T-helper 2 cell (primary cell): ENCODE data around the gene LYZL2.
"Not testable (repeated sequence)": the region's sequence is repeated elsewhere in the genome, so short reads cannot be mapped to it uniquely, and the experiment has no call there.

Source experiments
- DNase-seq, 5 experiments: peaks; one replicate each; pipeline versions ENCODE4 v3.0.0 to v3.0.0-alpha.2; 2012 to 2022

Gene LYZL2

GRCh38 chr10:30637881-30638467 is 8.4 kb upstream of the LYZL2 start:
- DNase-seq: no peak

- DNase-seq: no peak
Observed at GRCh38 chr10:30631188-30631587, 1.6 kb upstream of the LYZL2 start.

DNA sequence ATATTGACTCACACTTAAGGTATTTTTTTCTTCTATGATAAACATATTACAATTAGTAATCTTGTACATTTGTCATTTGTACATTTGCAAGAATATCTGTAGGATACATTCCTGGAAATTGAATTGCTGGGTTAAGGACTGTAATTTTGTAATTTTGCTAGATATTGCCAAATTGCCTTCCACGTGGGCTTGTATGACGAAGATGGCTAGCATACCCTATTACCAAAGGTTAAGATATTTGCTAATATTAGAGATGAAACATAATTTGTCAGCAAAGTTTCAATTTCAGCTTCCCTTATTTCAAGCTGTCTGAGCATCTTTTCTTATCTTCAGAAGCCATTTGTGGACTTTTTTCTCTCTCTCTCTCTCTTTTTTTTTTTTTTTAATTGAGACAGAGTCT is 1.0 kb upstream of the LYZL2 start:
- DNase-seq: no peak

DNA sequence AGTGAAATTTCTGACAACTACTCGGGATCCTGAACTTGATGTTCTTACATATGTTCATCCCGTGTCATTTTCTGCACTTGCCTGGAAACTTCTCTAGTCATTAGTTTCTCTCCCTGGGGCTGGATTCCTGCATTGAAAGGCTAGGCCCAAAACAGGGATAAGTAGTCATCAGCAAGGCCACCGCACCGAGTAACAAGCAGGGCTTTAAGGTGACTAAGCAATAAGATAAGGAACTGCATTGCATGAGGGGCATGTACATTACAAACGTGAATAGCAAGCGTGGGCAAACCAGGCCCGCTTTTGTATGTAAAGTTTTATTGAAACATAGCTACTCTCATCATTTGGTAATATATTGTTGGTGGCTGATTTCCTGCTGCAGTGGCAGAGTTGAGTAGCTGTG is 977 bp downstream of the LYZL2 start:
- not testable (repeated sequence) for DNase-seq

GRCh38 chr10:30626837-30627236 is 2.7 kb downstream of the LYZL2 start:
- not testable (repeated sequence) for DNase-seq

DNA sequence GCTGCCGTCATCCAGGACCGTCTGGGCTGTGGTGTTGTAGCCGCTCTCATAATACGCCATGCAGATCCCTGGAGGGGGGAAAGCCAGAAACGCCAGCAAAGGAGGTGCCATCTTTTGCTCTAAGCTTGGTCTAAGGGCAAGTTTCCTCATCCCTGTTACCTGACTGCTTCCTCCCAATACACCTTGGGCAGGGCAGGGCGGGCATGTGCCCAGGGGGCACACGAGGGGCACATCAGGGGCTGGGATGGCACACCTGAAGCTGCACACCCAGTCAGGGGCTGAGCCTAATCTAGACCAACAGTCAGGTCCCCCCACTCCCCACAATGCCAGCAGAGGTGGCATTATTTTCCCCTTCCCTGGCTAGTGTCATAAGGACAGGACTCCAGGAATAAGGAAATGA is 3.4 kb downstream of the LYZL2 start:
- not testable (repeated sequence) for DNase-seq

GRCh38 chr10:30625080-30625479 is 4.5 kb downstream of the LYZL2 start:
- no peak for DNase-seq

DNA sequence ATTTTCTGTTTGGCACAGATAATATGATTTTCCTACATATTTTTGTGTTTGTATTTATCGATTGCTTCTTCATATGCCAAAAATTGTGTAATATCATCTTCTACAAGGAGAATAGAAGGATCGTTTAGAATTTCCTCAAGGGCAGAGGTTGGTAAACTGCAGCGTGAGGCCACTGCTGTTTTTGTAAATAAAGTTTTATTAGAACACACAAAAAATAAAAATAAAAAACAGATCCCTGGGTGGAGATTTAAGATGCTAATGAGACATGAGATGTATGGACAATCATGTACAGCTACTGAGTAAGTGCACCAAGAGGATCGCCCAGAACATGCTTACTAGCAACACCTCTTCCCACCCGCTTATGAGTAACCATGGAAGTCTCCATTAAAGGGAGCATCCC is 9.6 kb downstream of the LYZL2 start:
- DNase-seq: no peak

DNA sequence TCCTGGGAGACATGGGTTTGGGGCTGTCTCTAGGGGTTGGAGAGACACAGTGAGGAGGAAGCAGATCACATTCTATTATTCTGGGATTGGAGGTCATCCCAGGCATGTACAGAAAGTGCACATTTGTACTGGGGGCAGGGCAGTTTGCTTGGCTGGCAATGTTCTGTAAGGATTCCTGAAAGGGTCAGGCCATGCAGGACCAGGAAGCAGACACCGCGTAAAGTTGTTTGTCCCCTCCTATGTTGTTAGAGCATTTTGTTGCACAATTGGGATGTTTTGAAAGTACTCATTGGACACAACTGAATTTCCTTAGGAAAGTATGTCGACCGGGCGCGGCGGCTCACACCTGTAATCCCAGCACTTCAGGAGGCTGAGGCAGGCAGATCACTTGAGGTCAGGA is 12.5 kb downstream of the LYZL2 start:
- DNase-seq: no peak

DNA sequence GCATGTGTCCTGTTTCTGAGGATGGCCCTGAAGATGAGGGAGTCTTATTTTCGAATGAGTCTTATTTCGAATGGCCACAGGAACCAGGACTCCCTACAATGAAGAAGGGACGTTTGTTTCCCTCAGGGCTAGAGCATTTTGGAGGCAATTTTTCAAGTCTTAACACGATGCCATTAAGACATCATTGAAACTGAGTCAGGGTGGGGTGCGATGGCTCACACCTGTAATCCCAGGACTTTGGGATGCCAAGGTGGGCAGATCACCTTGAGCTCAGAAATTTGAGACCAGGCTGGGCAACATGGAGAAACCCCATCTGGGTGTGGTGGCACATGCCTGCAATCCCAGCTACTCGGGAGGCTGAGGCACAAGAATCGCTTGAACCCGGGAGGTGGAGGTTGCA is 18.5 kb downstream of the LYZL2 start:
- not testable (repeated sequence) for DNase-seq

DNA sequence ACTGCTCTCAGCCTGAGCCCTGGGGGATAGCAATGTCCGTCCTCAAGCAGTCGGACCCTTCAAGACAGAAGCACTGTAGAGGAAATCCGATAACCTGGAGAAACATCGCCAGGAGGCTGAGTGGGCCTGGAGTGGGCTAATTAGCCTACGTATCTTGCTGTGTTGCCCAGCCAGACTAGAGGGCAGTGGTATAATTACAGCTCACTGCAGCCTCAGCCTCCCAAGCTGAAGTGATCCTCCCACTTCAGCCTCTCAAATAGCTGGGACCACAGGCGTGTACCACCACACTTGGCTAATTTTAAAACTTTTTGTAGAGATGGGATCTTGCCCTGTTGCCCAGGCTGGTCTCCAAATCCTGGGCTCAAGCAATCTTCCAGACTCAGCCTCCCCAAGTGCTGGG is 21.7 kb downstream of the LYZL2 start:
- no peak for DNase-seq

- DNase-seq: no peak
Observed at GRCh38 chr10:30606313-30606712, 23.2 kb downstream of the LYZL2 start.

DNA sequence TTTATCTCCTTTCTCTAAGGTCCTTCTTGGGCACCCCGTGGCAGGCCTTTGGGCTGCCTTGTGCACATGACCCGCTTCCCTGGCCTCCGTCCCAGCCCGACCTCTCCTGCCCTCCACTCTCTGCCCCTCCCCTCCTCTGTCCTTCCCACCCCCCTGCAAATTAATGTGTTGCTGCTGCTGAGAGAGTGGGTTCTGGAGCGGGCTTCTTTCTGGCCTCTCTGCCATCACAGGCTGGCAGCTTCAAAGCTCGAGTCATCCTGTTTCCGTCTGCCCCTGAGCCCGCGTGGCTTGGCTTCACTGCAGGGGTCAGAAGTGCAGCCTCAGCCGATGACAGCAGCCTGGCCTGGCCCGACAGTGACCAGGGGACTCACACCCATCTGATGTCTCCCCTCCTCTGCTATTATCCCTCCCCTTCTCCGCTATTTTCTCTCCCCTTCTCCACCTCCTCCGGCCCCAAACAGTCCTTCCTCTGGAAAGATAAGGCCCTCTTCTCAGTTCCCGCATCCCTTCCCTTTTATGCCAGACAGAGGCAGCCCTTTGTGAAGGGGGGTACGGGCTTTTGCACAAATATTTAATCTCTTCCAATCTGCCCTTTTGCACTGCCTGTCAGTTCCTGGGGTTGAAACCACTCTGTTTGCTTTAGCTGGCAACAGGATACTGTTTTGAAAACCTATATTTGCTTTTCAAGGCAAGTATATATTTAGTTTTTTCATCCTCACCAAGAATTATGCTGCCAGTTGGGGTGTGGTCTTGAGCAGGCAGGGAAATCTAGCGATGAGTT is 24.0 kb downstream of the LYZL2 start:
- peak in 1 of 5 experiments; percentile 15 for DNase-seq

DNA sequence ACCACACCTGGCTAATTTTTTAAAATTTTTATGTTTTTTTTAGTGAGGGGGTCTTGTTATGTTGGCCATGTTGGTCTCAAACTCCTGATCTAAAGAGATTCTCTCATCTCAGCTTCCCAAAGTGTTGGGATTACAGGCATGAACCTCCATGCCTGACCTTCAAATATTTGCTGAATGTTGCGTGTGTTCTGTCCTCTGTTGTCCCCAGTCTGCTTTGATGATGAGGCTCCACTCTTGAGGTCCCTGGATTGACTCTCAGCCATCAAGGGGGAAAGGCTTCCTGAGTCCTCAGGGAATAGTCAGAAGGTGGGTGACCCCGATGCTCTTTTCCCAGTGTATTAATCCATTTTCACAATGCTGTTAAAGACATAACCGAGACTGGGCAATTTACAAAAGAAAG is 26.0 kb downstream of the LYZL2 start:
- DNase-seq: no peak

DNA sequence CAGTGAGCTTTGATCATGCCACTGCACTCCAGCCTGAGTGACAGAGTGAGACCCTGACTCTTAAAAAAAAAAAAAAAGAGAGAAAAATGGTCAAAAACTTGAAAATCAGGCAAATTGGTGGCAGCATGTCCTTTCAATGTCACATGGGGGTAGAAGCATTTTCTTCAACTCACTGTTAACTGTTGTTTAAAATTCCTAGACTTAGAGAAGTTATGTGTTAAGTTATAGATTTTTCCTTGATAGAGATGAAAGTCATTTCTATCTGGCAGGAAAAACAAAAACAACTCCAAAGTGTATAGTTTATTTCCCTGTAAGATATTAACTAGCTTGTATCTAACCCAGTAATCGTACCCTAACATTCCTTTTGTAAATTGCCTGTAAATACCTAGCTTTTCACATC is 26.8 kb downstream of the LYZL2 start:
- DNase-seq: no peak

GRCh38 chr10:30600005-30600404 is 29.5 kb downstream of the LYZL2 start:
- peak in 1 of 5 experiments; percentile 42 for DNase-seq

GRCh38 chr10:30598105-30598776 is 31.3 kb downstream of the LYZL2 start:
- no peak for DNase-seq

DNA sequence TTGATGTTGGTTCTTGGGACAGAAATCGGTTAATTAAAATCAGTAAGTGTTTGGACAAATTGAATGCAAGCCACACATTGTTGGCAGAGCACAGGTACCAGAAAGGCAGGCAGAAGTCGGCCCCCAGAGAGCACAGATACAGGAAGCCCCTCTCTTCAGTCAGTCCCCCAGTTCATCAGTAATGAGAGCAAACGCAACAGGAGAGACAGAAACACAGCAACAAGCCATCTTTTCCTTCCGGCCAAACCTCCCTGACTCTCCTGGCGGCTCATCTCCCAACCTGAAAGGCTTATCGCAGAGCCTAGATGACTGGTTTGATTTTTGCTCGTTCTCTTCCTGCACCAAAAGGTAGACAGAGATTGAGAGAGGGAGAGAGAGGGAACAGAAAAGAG is 32.1 kb downstream of the LYZL2 start:
- not testable (repeated sequence) for DNase-seq

- DNase-seq: not testable (repeated sequence)
Observed at GRCh38 chr10:30596493-30597432, 32.8 kb downstream of the LYZL2 start.

DNA sequence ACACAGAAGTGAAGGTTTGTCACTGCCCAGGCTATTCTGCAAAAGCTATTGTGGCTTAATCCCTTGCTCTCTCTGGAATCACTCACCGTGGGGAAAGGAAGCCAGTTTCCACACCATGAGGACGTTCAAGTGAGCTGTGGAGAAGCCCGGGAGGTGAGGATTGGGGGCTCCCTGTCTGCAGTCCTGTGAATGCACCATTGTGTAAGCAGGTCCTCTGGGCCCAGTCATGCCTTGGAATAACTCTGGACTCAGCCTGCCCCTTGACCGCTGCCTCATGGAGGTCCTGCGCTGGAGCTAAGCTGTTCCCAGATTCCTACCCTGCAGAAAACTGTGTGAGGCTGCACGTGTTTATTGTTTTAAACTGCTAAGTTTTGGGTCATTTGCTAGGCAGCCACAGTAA is 33.5 kb downstream of the LYZL2 start:
- no peak for DNase-seq

- peak in 1 of 5 experiments; percentile 8 for DNase-seq
Observed at GRCh38 chr10:30594077-30594476, 35.5 kb downstream of the LYZL2 start.

- not testable (repeated sequence) for DNase-seq
Observed at GRCh38 chr10:30592770-30593169, 36.8 kb downstream of the LYZL2 start.

- peak in 3 of 5 experiments; percentile 10 to 51 (median 29) for DNase-seq
Observed at GRCh38 chr10:30591249-30591670, 38.3 kb downstream of the LYZL2 start.
